Measurements from ENCODE around the gene ESF1. TPM values are rescaled to one million over a fixed set of nuclear protein-coding genes. Genes with fewer than 3 reads are reported as not detected.

The ESF1 gene, protein sequence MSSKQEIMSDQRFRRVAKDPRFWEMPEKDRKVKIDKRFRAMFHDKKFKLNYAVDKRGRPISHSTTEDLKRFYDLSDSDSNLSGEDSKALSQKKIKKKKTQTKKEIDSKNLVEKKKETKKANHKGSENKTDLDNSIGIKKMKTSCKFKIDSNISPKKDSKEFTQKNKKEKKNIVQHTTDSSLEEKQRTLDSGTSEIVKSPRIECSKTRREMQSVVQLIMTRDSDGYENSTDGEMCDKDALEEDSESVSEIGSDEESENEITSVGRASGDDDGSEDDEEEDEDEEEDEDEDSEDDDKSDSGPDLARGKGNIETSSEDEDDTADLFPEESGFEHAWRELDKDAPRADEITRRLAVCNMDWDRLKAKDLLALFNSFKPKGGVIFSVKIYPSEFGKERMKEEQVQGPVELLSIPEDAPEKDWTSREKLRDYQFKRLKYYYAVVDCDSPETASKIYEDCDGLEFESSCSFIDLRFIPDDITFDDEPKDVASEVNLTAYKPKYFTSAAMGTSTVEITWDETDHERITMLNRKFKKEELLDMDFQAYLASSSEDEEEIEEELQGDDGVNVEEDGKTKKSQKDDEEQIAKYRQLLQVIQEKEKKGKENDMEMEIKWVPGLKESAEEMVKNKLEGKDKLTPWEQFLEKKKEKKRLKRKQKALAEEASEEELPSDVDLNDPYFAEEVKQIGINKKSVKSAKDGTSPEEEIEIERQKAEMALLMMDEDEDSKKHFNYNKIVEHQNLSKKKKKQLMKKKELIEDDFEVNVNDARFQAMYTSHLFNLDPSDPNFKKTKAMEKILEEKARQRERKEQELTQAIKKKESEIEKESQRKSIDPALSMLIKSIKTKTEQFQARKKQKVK
- total RNA-seq = 25.2 and 25.7 TPM in 2 replicates

GRCh38 chr20:13784893-13785715 lies at the start of gene ESF1, which contains the start of gene NDUFAF5:
TSS of gene ESF1 (minus strand) at chr20:13784919. CDS start at chr20:13783140, 1,779 bp downstream.
TSS of gene NDUFAF5 (plus strand) at chr20:13785028. CDS start at chr20:13785069, 41 bp downstream.

Other genes starting within 250 kb of the ESF1 start
- 9.1 and 9.2 TPM in 2 replicates for gene TASP1, start 146.0 kb downstream of the ESF1 start, total RNA-seq
- 17.0 and 20.1 TPM in 2 replicates for gene NDUFAF5, start 109 bp upstream of the ESF1 start, total RNA-seq
- not detected in 2 replicates for gene SEL1L2, start 205.7 kb upstream of the ESF1 start, total RNA-seq
- 0.66 and 3.6 TPM in 2 replicates for gene MACROD2, start 210.6 kb upstream of the ESF1 start, total RNA-seq